ENCODE data around the gene FAM219A. TPM values are rescaled to one million over a fixed set of nuclear protein-coding genes. Genes with fewer than 3 reads are reported as not detected.
"Not testable (repeated sequence)": the region's sequence is repeated elsewhere in the genome, so short reads cannot be mapped to it uniquely, and the experiment has no call there.

FAM219A gene
- total RNA-seq, 2 experiments from 2014 or later, result 11.1 to 11.6 TPM

DNA sequence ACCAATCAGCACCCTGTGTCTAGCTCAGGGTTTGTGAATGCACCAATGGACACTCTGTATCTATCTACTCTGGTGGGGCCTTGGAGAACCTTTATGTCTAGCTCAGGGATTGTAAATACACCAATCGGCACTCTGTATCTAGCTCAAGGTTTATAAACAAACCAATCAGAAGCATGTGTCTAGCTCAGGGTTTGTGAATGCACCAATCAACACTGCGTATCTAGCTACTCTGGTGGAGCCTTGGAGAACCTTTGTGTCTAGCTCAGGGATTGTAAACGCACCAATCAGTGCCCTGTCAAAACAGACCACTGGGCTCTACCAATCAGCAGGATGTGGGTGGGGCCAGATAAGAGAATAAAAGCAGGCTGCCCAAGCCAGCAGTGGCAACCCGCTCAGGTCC is 19.9 kb downstream of the FAM219A start:
- CTCF ChIA-PET, result interaction anchor here (0.5 to 3.8 kb wide), 10 partner anchors 11 to 166 kb away, joined by 3 to 46 read pairs (median 4); no protein-coding TSS in a partner anchor
- H3K9me3 Mint-ChIP-seq; H3K4me3 Mint-ChIP-seq; H3K27ac Mint-ChIP-seq; H3K4me1 Mint-ChIP-seq (ENCODE audit: low read depth); intact Hi-C loops (cut with micrococcal nuclease); H3K27me3 Mint-ChIP-seq (ENCODE audit: low read depth); H3K36me3 Mint-ChIP-seq (ENCODE audit: low read depth); DNase-seq: not testable (repeated sequence)

DNA sequence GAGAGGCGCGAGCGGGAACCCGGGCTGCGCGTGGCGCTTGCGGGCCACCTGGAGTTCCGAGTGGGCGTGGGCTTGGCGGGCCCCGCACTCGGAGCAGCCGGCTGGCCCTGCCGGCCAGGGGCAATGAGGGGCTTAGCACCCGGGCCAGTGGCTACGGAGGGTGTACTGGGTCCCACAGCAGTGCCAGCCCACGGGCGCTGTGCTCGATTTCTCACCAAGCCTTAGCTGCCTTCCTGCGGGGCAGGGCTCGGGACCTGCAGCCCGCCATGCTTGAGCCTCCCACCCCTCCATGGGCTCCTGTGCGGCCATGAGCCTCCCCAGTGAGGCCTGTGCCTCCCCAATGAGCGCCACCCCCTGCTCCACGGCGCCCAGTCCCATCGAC is 20.5 kb downstream of the FAM219A start:
- not testable (repeated sequence) for H3K27ac Mint-ChIP-seq; H3K4me3 Mint-ChIP-seq; H3K36me3 Mint-ChIP-seq (ENCODE audit: low read depth); DNase-seq; H3K4me1 Mint-ChIP-seq (ENCODE audit: low read depth); H3K9me3 Mint-ChIP-seq; H3K27me3 Mint-ChIP-seq (ENCODE audit: low read depth)
- intact Hi-C loops (cut with micrococcal nuclease), result loop anchor here (1.0 kb wide), 3 partner anchors 62 to 153 kb away; no protein-coding TSS in a partner anchor
- CTCF ChIA-PET, result interaction anchor here (0.8 to 3.8 kb wide), 10 partner anchors 11 to 167 kb away, joined by 3 to 46 read pairs (median 4); no protein-coding TSS in a partner anchor

DNA sequence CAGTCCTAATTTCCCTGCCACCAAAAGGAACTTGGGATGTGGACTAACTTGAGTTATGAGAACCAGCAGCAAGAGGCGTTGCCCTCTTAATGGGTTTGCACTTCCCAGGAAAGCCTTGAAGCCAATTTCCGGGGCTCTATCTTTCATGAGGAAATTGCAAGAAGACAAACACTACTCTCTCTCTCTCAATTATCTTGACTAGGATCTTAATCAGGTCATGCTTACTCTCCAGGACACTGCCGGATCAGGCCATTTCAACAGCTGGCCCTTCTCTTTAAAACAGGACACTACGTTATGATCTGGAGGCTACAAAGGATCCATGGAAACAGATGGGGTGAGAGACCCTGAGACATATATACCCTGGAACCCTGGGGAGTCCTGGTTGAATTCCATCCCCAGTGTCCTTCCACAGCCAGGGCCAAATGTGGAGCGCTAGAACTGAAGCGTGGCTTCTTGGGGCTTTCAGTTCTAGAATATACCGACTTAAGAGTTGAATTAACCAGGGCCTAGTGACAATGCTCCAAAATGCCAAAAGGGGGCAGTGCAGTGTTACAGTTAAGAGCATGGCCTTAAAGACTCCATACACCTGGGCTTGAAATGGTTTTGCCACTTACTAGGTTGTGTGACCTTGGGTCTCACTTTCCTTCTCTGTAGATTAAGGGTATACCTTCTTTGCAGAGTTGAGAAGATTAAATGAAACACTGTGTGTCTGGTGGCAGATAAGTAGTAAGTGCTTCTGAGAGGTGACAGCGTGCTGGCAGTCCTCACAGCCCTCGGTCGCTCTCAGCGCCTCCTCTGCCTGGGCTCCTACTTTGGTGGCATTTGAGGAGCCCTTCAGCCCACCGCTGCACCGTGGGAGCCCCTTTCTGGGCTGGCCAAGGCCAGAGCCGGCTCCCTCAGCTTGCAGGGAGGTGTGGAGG is 21.1 kb downstream of the FAM219A start:
- Mint-ChIP-seq H3K4me1 (ENCODE audit: low read depth) (peaks cover 7% of the 10 kb centered on the region), H3K36me3 (ENCODE audit: low read depth) (no peaks in the 10 kb centered on the region), H3K9me3 (no peaks in the 10 kb centered on the region), H3K27me3 (ENCODE audit: low read depth) (no peaks in the 10 kb centered on the region), H3K4me3 (no peak overlapping the region), H3K27ac (peak overlapping the region; percentile 12)
- peak; percentile 78 for DNase-seq
- CTCF ChIA-PET, result interaction anchor here (0.8 to 2.4 kb wide), 8 partner anchors 9 to 155 kb away, joined by 3 to 18 read pairs (median 4); no protein-coding TSS in a partner anchor
- intact Hi-C loops (cut with micrococcal nuclease), result loop anchor here (1.0 kb wide), 3 partner anchors 63 to 154 kb away; no protein-coding TSS in a partner anchor

DNA sequence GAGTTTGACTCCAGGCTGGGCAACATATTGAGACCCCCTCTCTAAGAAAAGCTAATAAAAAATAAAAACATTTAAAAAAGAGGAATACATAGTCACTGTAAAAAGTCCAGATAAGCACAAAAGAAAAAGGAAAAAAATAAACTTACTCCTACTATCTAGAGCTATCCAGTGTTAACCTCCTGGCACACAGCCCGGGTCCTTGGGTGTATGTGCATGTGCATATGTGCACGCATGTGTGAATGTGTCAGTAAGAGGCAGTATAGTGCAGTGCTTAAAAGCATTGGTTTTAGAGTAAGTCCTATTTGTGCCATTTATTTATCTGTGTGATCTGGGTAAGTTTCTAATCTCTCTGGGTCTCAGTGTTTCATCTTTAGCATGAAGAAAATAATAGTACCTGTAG is 26.7 kb downstream of the FAM219A start:
- H3K4me3 Mint-ChIP-seq, result no peak overlapping the region
- intact Hi-C loops (cut with micrococcal nuclease), result no loop called here
- no peaks in the 10 kb centered on the region for H3K36me3 Mint-ChIP-seq (ENCODE audit: low read depth)
- no peaks in the 10 kb centered on the region for H3K4me1 Mint-ChIP-seq (ENCODE audit: low read depth)
- no peak for DNase-seq
- H3K27ac Mint-ChIP-seq, result no peak overlapping the region
- CTCF ChIA-PET, result interaction anchor here (0.7 to 1.4 kb wide), 3 partner anchors 68 to 130 kb away, joined by 3 to 4 read pairs (median 3); no protein-coding TSS in a partner anchor
- no peaks in the 10 kb centered on the region for H3K27me3 Mint-ChIP-seq (ENCODE audit: low read depth)
- no peaks in the 10 kb centered on the region for H3K9me3 Mint-ChIP-seq

DNA sequence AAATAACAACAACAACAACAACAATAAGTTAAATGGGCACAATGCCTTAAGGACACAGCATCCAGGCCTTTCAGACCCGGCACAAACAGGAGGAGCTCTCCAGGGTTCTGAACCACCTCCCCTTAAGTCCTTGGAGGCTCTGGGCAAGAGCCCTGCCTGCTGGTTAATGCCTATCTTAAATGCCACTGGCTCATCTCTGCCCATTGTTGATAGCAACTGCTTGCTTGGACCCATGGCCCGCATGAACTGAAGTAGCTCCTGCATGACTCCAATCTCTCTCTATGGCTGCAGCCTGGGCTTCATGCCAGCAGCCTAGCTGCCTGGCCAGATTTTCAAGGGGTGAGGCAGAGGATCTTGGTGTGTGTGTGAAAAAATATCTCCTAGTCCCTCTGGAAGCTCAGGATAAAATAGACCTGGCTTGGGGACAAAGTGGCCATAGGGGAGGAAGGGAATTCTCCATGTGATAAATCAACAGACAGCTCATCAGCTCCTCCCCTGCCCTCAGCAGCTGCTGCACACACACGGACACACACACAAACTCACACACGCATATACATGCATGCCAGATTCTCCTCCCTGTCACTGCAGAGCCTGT is 27.4 kb downstream of the FAM219A start:
- Mint-ChIP-seq H3K4me3 (no peak overlapping the region), H3K27me3 (ENCODE audit: low read depth) (no peaks in the 10 kb centered on the region), H3K4me1 (ENCODE audit: low read depth) (no peaks in the 10 kb centered on the region), H3K36me3 (ENCODE audit: low read depth) (no peaks in the 10 kb centered on the region), H3K27ac (no peak overlapping the region), H3K9me3 (no peaks in the 10 kb centered on the region)
- DNase-seq, result peak; percentile 46
- intact Hi-C loops (cut with micrococcal nuclease), result no loop called here
- CTCF ChIA-PET, result interaction anchor here (0.8 to 2.3 kb wide), 4 partner anchors 27 to 131 kb away, joined by 3 to 7 read pairs (median 4); no protein-coding TSS in a partner anchor

DNA sequence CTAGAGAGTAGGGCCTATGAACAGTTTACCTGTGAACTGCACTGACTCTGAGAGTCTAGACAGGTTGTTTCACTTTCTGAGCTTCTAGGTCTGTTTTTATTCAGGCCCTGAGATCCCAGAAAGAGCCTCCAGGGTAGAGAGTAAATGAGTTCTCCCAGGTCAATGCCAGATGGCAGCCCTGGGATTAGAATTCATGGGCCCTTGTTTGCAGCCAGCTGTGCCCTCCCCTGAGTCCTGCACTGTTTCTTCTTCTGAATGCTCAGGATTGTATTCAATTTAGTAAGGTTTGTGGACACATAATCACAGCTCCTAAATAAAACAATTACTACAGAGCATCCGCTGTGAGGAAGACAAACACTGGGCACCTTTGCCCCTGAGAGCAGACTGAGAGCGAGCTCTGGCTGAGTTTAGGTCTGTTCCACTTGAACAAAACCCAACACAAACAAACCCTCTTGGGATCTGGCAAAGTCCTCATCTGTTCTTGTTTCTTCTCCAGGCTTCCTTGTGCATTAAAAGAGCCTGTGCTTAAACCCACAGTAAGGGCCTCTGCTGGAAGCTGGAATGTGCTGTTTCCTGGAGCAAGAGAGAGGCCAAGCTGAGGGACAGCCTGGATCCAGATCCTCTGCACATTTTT is 29.9 kb downstream of the FAM219A start:
- intact Hi-C loops (cut with micrococcal nuclease), result no loop called here
- DNase-seq, result no peak
- Mint-ChIP-seq H3K4me3 (no peak overlapping the region), H3K4me1 (ENCODE audit: low read depth) (no peaks in the 10 kb centered on the region), H3K9me3 (no peaks in the 10 kb centered on the region), H3K27me3 (ENCODE audit: low read depth) (no peaks in the 10 kb centered on the region), H3K36me3 (ENCODE audit: low read depth) (no peaks in the 10 kb centered on the region), H3K27ac (no peak overlapping the region)
- CTCF ChIA-PET, result interaction anchor here (2.4 kb wide), 1 partner anchor 25 kb away, joined by 7 read pairs; no protein-coding TSS in a partner anchor

DNA sequence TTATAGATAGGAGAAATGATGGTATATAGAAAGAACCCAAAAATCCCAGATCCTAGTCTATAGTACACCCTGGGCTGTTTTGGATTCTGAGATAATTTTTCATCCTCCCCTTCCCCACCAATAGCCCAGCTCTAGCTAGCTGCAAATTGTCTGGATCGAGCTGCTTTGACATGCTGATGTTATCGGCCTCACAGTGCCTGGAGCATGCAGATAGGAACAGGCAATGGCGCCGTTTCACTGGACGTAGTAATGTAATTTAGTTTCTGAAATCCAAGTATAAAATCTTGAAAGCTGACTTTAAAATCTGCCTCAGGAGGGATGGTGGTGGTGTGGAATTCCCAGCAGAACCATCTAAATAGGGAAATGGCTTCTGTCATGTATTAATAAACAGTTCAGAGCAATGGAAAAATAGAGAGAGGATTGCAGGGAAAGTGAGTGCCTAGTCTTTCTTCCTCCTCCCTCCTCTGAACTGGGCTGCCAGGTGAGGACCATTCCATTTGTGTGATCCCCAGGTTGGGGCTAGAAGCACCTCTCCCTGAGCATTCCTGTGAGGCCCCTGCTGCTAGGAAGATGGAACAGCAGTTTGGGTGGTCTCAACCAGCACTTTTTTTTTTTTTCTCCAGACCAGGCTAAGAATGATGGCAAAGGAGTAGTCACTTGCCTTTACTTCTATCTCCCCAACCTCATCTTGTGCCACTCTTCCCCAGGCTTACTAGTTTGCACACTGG is 31.9 kb downstream of the FAM219A start:
- H3K4me1 Mint-ChIP-seq (ENCODE audit: low read depth), result no peaks in the 10 kb centered on the region
- CTCF ChIA-PET, result interaction anchor here (1.0 to 2.4 kb wide), 2 partner anchors 23 to 74 kb away, joined by 4 to 7 read pairs; no protein-coding TSS in a partner anchor
- intact Hi-C loops (cut with micrococcal nuclease), result no loop called here
- DNase-seq, result no peak
- H3K9me3 Mint-ChIP-seq, result no peaks in the 10 kb centered on the region
- H3K4me3 Mint-ChIP-seq, result no peak overlapping the region
- no peaks in the 10 kb centered on the region for H3K36me3 Mint-ChIP-seq (ENCODE audit: low read depth)
- H3K27me3 Mint-ChIP-seq (ENCODE audit: low read depth), result no peaks in the 10 kb centered on the region
- H3K27ac Mint-ChIP-seq, result no peak overlapping the region

DNA sequence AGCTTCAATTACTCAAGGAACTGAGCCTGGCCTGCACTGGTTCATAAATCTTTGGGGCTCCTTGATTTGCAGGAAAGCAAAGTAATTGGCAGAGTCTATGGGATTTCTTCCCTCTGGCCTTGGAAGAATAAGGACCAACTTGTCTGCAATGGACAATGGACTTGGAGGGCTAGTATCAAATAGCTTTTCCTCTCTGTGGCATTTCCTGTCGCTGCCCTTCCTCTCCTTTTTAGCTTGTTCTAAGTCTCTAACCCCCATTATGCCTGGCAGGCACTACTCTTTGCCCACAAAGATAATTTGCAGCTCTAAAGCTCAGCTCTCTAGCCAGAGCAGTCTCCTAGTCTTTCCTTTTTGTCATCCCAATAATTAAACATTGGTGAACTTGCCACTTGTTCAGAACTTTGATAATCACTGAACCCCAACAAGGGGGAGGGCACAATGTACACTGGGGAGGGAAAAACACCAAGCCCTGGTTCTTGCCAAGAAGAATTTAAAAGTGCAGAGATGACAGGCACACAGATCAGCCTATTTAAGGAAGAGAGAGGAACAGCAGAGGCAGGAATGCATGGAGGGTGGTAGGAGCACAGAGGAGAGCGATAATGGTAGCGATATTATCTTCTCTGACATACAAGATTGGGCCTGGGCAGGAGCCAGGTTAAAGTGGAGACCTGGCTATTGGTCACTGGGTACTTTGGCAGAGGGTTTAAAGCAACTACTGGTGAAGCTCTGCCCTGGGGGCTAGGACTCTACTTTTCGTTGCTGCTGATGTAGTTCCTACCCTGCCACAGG is 38.5 kb downstream of the FAM219A start:
- H3K27ac Mint-ChIP-seq, result no peak overlapping the region
- no peaks in the 10 kb centered on the region for H3K27me3 Mint-ChIP-seq (ENCODE audit: low read depth)
- CTCF ChIA-PET, result interaction anchor here (1.4 to 5.1 kb wide), 2 partner anchors 16 to 81 kb away, joined by 3 to 19 read pairs; no protein-coding TSS in a partner anchor
- no peaks in the 10 kb centered on the region for H3K4me1 Mint-ChIP-seq (ENCODE audit: low read depth)
- no peaks in the 10 kb centered on the region for H3K9me3 Mint-ChIP-seq
- DNase-seq, result no peak
- no peak overlapping the region for H3K4me3 Mint-ChIP-seq
- no peaks in the 10 kb centered on the region for H3K36me3 Mint-ChIP-seq (ENCODE audit: low read depth)
- intact Hi-C loops (cut with micrococcal nuclease), result no loop called here

DNA sequence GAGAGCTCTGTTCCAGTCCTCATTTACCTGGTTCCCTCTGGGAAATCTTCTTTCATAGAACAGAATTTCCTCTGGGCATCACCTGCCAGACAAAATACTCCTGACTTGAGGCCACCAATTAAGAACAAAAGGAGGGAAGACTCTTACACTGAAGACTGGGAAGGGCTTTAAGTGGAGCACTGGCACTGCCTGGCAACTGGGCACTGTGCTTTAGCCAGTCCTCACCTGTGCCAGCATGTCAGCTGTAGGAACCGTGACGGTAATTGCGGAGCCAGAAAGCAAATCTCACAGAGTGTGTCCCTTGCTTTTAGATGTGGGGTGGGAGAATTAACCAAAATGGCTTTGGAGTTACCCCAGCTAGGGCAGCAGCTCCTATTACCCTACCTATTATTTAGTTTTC is 40.6 kb downstream of the FAM219A start:
- no peak overlapping the region for H3K27ac Mint-ChIP-seq
- intact Hi-C loops (cut with micrococcal nuclease), result no loop called here

DNA sequence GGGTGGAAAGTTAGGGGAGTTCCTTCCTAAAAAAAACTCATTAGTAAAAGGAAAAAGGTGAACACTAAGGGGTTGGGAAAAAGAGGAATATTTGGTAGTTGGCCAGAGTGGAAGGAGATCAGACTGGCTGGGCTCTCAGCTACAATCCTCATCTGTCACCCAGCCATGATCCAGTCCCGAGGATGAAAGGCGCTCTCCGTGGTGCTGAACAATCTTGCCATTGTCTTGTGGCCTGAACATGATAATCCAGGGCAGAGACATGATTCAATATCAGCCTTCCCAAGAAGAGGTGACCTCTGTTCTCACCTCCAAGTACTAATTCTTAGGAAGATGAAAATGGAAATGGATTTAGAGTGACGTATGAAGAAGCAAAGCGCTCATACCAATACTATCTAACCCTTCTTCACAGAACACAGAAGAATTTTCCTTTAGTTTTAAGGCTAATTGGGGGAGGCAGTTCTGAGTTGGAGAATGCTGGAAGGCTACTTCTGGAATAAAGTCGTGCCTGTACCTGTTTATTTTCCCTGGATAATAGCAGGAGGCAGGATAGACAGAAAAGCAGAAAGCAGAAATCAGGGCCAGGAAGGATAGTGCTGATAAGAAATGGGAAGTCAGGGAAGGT is 45.0 kb downstream of the FAM219A start:
- H3K27ac Mint-ChIP-seq, result no peak overlapping the region
- peak; percentile 68 for DNase-seq
- CTCF ChIA-PET, result interaction anchor here (1.0 to 2.7 kb wide), 3 partner anchors 10 to 190 kb away, joined by 3 to 12 read pairs (median 3); no protein-coding TSS in a partner anchor
- no peaks in the 10 kb centered on the region for H3K27me3 Mint-ChIP-seq (ENCODE audit: low read depth)
- H3K4me3 Mint-ChIP-seq, result no peak overlapping the region
- intact Hi-C loops (cut with micrococcal nuclease), result no loop called here
- H3K4me1 Mint-ChIP-seq (ENCODE audit: low read depth), result no peaks in the 10 kb centered on the region
- no peaks in the 10 kb centered on the region for H3K36me3 Mint-ChIP-seq (ENCODE audit: low read depth)
- no peaks in the 10 kb centered on the region for H3K9me3 Mint-ChIP-seq

More for the DNA sequence above, 40.6 kb downstream of the FAM219A start:
- DNase-seq, result no peak
- H3K27me3 Mint-ChIP-seq (ENCODE audit: low read depth), result no peaks in the 10 kb centered on the region
- H3K4me3 Mint-ChIP-seq, result no peak overlapping the region
- no peaks in the 10 kb centered on the region for H3K4me1 Mint-ChIP-seq (ENCODE audit: low read depth)
- no peaks in the 10 kb centered on the region for H3K9me3 Mint-ChIP-seq
- CTCF ChIA-PET, result interaction anchor here (0.6 to 1.1 kb wide), 3 partner anchors 21 to 186 kb away, joined by 3 read pairs; no protein-coding TSS in a partner anchor
- H3K36me3 Mint-ChIP-seq (ENCODE audit: low read depth), result no peaks in the 10 kb centered on the region
